ENCODE results near the gene MICU2.

DNA sequence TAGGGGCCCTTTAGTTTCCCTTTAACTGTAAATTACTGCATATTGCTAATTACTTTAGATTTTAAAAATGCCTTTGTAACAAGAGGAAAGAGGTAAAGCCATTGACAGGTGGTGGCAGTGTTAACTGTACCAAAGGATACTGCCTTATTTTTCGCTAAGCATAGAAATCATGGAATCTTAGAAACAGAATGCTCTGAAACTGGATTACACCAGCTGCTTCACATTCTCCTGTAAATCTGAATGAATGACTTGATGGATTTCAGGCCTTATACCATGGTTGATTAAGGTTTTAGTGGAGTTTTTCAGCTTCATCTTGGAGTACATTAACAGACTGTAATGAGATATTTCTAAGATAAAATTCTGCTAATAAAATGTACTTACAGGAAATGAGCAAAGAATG, 25.2 kb downstream of the MICU2 start:
- TF ChIP-seq POLR2A (IDR thresholded peaks at IDR 0.05) (no peak), EP300 (IDR thresholded peaks at IDR 0.05) (no peak)
- TF ChIP-seq, protein P1, sequence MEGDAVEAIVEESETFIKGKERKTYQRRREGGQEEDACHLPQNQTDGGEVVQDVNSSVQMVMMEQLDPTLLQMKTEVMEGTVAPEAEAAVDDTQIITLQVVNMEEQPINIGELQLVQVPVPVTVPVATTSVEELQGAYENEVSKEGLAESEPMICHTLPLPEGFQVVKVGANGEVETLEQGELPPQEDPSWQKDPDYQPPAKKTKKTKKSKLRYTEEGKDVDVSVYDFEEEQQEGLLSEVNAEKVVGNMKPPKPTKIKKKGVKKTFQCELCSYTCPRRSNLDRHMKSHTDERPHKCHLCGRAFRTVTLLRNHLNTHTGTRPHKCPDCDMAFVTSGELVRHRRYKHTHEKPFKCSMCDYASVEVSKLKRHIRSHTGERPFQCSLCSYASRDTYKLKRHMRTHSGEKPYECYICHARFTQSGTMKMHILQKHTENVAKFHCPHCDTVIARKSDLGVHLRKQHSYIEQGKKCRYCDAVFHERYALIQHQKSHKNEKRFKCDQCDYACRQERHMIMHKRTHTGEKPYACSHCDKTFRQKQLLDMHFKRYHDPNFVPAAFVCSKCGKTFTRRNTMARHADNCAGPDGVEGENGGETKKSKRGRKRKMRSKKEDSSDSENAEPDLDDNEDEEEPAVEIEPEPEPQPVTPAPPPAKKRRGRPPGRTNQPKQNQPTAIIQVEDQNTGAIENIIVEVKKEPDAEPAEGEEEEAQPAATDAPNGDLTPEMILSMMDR (IDR thresholded peaks at IDR 0.05): no peak

Data from suprapubic skin (tissue), 3 donors.